H1 (cell line): ENCODE data around the gene MAPK11. TPM values are rescaled to one million over a fixed set of nuclear protein-coding genes. Genes with fewer than 3 reads are reported as not detected.

Experiments
- CTCF ChIA-PET: fragments of 300-600 bp; sonication (Branson Sonifier 250); formaldehyde crosslinking; loops from one replicate; lab custom pipeline; 2021; ENCODE audit not compliant: partially characterized antibody; lab: Charles Lee
- POLR2A ChIA-PET: fragments of 300-600 bp; sonication (Branson Sonifier 250); formaldehyde crosslinking; loops from one replicate; lab custom pipeline; 2021; ENCODE audit warnings: inconsistent platforms; ENCODE audit not compliant: partially characterized antibody; lab: Charles Lee
- DNase-seq, 2 experiments: peaks; one replicate each; pipeline versions ENCODE4 v3.0.0 to v3.0.0-alpha.2; 2010 to 2022; ENCODE audit warnings: low spot score in 2 of 2, low read depth in 1 of 2, mixed read lengths in 1 of 2
- FAIRE-seq: peaks from 2 replicates; lab custom pipeline; 2011; peaks lifted over from hg19 to GRCh38; lab: Jason Lieb, UNC
- H2AFZ ChIP-seq: 2 replicates; pipeline ENCODE4 v1.8.1; 2012; ENCODE audit warnings: low read length, inconsistent platforms
- H2AK5ac ChIP-seq: 2 replicates; pipeline ENCODE4 v1.6.1; 2013; ENCODE audit warnings: low read depth, low read length
- H2BK120ac ChIP-seq: replicated peaks from 2 replicates; pipeline ENCODE3; 2013; ENCODE audit warnings: low read depth, low read length, inconsistent platforms
- H2BK12ac ChIP-seq: 2 replicates; pipeline ENCODE4 v1.6.1; 2013; ENCODE audit warnings: low read depth, low read length
- H2BK15ac ChIP-seq: 2 replicates; pipeline ENCODE4 v1.6.1; 2013; ENCODE audit warnings: low read length
- H2BK20ac ChIP-seq: 2 replicates; pipeline ENCODE4 v1.6.1; 2013; ENCODE audit warnings: low read length
- H2BK5ac ChIP-seq: 2 replicates; pipeline ENCODE4 v1.6.1; 2013; ENCODE audit warnings: low read depth, low read length
- H3K14ac ChIP-seq: 2 replicates; pipeline ENCODE4 v1.6.1; 2013; ENCODE audit warnings: inconsistent platforms; ENCODE audit not compliant: insufficient read length
- H3K18ac ChIP-seq: 2 replicates; pipeline ENCODE4 v1.6.1; 2013; ENCODE audit warnings: low read length; ENCODE audit errors: extremely low read depth
- H3K23ac ChIP-seq: 2 replicates; pipeline ENCODE4 v1.6.1; 2013; ENCODE audit warnings: inconsistent platforms; ENCODE audit not compliant: insufficient read length
- H3K23me2 ChIP-seq: 2 replicates; pipeline ENCODE4 v1.6.1; 2013; ENCODE audit warnings: low read depth, low read length
- H3K27ac ChIP-seq: 2 replicates; pipeline ENCODE4 v1.6.1; 2011; ENCODE audit warnings: low read depth, low read length, inconsistent platforms
- H3K27me3 ChIP-seq, 4 experiments: replicated peaks in 1 of 4; 1 replicate in 1 of 4; 2 replicates in 3 of 4; pipeline versions ENCODE4 v1.6.1 to v1.8.1; 2011 to 2013; ENCODE audit warnings: low read length in 3 of 4, mild to moderate bottlenecking in 3 of 4, inconsistent platforms in 2 of 4, mixed read lengths in 2 of 4, moderate library complexity in 1 of 4; ENCODE audit not compliant: control insufficient read depth in 3 of 4, insufficient read depth in 3 of 4; ENCODE audit errors: extremely low read depth in 1 of 4
- H3K36me3 ChIP-seq, 4 experiments: 2 replicates each; pipeline versions ENCODE4 v1.6.1 to v1.8.1; 2011 to 2013; ENCODE audit warnings: mild to moderate bottlenecking in 4 of 4, low read length in 3 of 4, moderate library complexity in 2 of 4, control low read depth in 1 of 4, inconsistent platforms in 1 of 4; ENCODE audit not compliant: insufficient read depth in 4 of 4, control insufficient read depth in 2 of 4
- H3K4ac ChIP-seq: replicated peaks from 2 replicates; pipeline ENCODE3; 2013; ENCODE audit warnings: low read length, low read depth, mixed read lengths, inconsistent platforms; ENCODE audit not compliant: insufficient read length
- H3K4me1 ChIP-seq, 4 experiments: replicated peaks in 1 of 4; 1 replicate in 1 of 4; 2 replicates in 3 of 4; pipeline versions ENCODE4 v1.6.1 to v1.8.1; 2011 to 2013; ENCODE audit warnings: low read length in 3 of 4, inconsistent platforms in 2 of 4, mixed read lengths in 1 of 4; ENCODE audit not compliant: insufficient read depth in 4 of 4, control insufficient read depth in 3 of 4
- H3K4me2 ChIP-seq, 2 experiments: 2 replicates each; pipeline versions ENCODE4 v1.6.1 to v1.8.1; 2011 to 2013; ENCODE audit warnings: low read depth in 2 of 2, low read length in 2 of 2, control low read depth in 1 of 2, inconsistent platforms in 1 of 2, mild to moderate bottlenecking in 1 of 2; ENCODE audit not compliant: insufficient read depth in 1 of 2
- H3K4me3 ChIP-seq, 4 experiments: fragments of 200-600, 300-600 bp in 1 of 4; sonication (generic), shearing (Covaris generic), sonication (Bioruptor Twin) in 1 of 4; 2 replicates each; pipeline versions ENCODE4 v1.5.1 to v1.8.1; 2011 to 2016; ENCODE audit warnings: low read length in 4 of 4, low read depth in 3 of 4, control low read depth in 2 of 4, inconsistent platforms in 2 of 4, mild to moderate bottlenecking in 2 of 4, mixed read lengths in 1 of 4, moderate library complexity in 1 of 4; ENCODE audit not compliant: insufficient read depth in 2 of 4; ENCODE audit errors: extremely low read depth in 1 of 4
- H3K56ac ChIP-seq: replicated peaks from 2 replicates; pipeline ENCODE3; 2013; ENCODE audit warnings: low read depth, mild to moderate bottlenecking, mixed read lengths, low read length, inconsistent platforms; ENCODE audit not compliant: insufficient read length
- H3K79me1 ChIP-seq: 2 replicates; pipeline ENCODE4 v1.6.1; 2013; ENCODE audit warnings: low read depth, low read length, control low read depth
- H3K79me2 ChIP-seq, 2 experiments: 2 replicates each; pipeline versions ENCODE4 v1.6.1 to v1.8.1; 2012 to 2013; ENCODE audit warnings: low read length in 2 of 2, mild to moderate bottlenecking in 2 of 2, inconsistent platforms in 1 of 2; ENCODE audit not compliant: insufficient read depth in 2 of 2, control insufficient read depth in 1 of 2
- H3K9ac ChIP-seq, 4 experiments: replicated peaks in 1 of 4; 1 replicate in 1 of 4; 2 replicates in 3 of 4; pipeline versions ENCODE4 v1.6.1 to v1.8.1; 2011 to 2013; ENCODE audit warnings: low read depth in 3 of 4, low read length in 3 of 4, control low read depth in 2 of 4, mild to moderate bottlenecking in 2 of 4, moderate library complexity in 2 of 4, inconsistent platforms in 1 of 4; ENCODE audit errors: extremely low read depth in 1 of 4
- H3K9me3 ChIP-seq, 2 experiments: 2 replicates each; pipeline versions ENCODE4 v1.6.1 to v1.8.1; 2012 to 2013; ENCODE audit warnings: mild to moderate bottlenecking in 2 of 2, moderate library complexity in 2 of 2, control low read depth in 1 of 2, inconsistent platforms in 1 of 2, low read depth in 1 of 2, low read length in 1 of 2, mixed read lengths in 1 of 2; ENCODE audit not compliant: insufficient read depth in 2 of 2
- H4K20me1 ChIP-seq, 2 experiments: replicated peaks in 1 of 2; 2 replicates each; pipeline versions ENCODE3 to v1.8.1; 2011 to 2013; ENCODE audit warnings: inconsistent platforms in 2 of 2, low read length in 2 of 2, mild to moderate bottlenecking in 1 of 2; ENCODE audit not compliant: insufficient read depth in 2 of 2, control insufficient read depth in 1 of 2
- H4K5ac ChIP-seq: 2 replicates; pipeline ENCODE4 v1.6.1; 2013; ENCODE audit warnings: low read length, low read depth, mixed read lengths, inconsistent platforms; ENCODE audit not compliant: insufficient read length
- H4K8ac ChIP-seq: 2 replicates; pipeline ENCODE4 v1.8.0; 2013; ENCODE audit warnings: mild to moderate bottlenecking, moderate library complexity, low read length, inconsistent platforms; ENCODE audit not compliant: insufficient read depth; ENCODE audit errors: extremely low read depth
- H4K91ac ChIP-seq: replicated peaks from 2 replicates; pipeline ENCODE3; 2013; ENCODE audit warnings: low read length, mixed read lengths, inconsistent platforms; ENCODE audit not compliant: insufficient read length
- ASH2L ChIP-seq: fragments of 200-600, 300-600 bp; sonication (generic); IDR thresholded peaks from one replicate; pipeline ENCODE4 v1.7.1; 2017; ENCODE audit warnings: low read length
- CBX8 ChIP-seq: fragments of 300-800, 300-1000 bp; sonication (generic); IDR thresholded peaks from 2 replicates; pipeline ENCODE4 v1.7.1; 2016; ENCODE audit warnings: low read depth, low read length, borderline replicate concordance
- CTBP2 ChIP-seq: IDR thresholded peaks from 2 replicates; pipeline ENCODE4 v1.7.0; 2011; ENCODE audit warnings: borderline replicate concordance, mild to moderate bottlenecking, moderate library complexity, mixed read lengths, low read length; ENCODE audit not compliant: insufficient read depth, insufficient read length
- KDM1A ChIP-seq: fragments of 200-600, 300-600 bp; sonication (generic); IDR thresholded peaks from 2 replicates; pipeline ENCODE4 v1.7.1; 2016; ENCODE audit warnings: mild to moderate bottlenecking, low read length, borderline replicate concordance
- NANOG ChIP-seq: IDR thresholded peaks from 2 replicates; pipeline ENCODE4 v1.6.1; 2011; ENCODE audit warnings: low read length, low read depth, mild to moderate bottlenecking, inconsistent platforms; ENCODE audit not compliant: insufficient read depth, poor library complexity, severe bottlenecking
- RFX5 ChIP-seq: IDR thresholded peaks from 2 replicates; pipeline ENCODE4 v1.6.1; 2011; ENCODE audit warnings: low read depth, low read length, improper control_type of control experiment, borderline replicate concordance
- SP4 ChIP-seq: IDR thresholded peaks from 2 replicates; pipeline ENCODE4 v1.6.1; 2012; ENCODE audit warnings: low read length, inconsistent platforms
- TAF7 ChIP-seq: optimal IDR thresholded peaks from 2 replicates; pipeline ENCODE3; 2011; ENCODE audit warnings: low read depth, mild to moderate bottlenecking, inconsistent platforms, low read length, moderate library complexity, borderline replicate concordance
- TCF12 ChIP-seq: IDR thresholded peaks from 2 replicates; pipeline ENCODE4 v1.6.1; 2011; ENCODE audit warnings: low read depth, mild to moderate bottlenecking, low read length
- WGBS, 2 experiments: shearing (Covaris generic) in 1 of 2; methylation state at CpG; one replicate each; pipeline versions ENCODE4 v1.1.6 to v1.1.7; 2013 to 2015; ENCODE audit warnings: low lambda C conversion rate in 2 of 2, mixed read lengths in 2 of 2, inconsistent platforms in 1 of 2, low coverage in 1 of 2, missing lambda C conversion rate in 1 of 2; ENCODE audit not compliant: insufficient replicate concordance in 2 of 2, insufficient coverage in 1 of 2, insufficient read length in 1 of 2; ENCODE audit errors: extremely low coverage in 1 of 2, missing lambda C conversion rate in 1 of 2; 5-methylcytosine and 5-hydroxymethylcytosine counted together
- polyA plus RNA-seq, 7 experiments: library from polyadenylated mRNA; depleted of rRNA in 3 of 7; stranded (reverse) in 5 of 7; unstranded in 2 of 7; fragments of >200 nt in 5 of 7; fragments of 200-250 nt in 2 of 7; gene quantifications; 1 replicate in 5 of 7; 2 replicates in 1 of 7; 4 replicates in 1 of 7; pipeline versions ENCODE4 v1.2.1 to v1.2.3, GENCODE V29; 2011 to 2013; ENCODE audit warnings: missing spikeins in 2 of 7, mixed read lengths in 2 of 7
- total RNA-seq: library from RNA; stranded (reverse); fragmentation: NEBNext Ultra II Directional; extraction: Animal tissue kit (Norgen Biotek cat#: 25700); gene quantifications from 2 replicates; pipeline ENCODE4 v1.2.1, GENCODE V29; 2021
- TF ChIP-seq, protein P1 (sequence below): IDR thresholded peaks from 2 replicates; pipeline ENCODE4 v1.6.1; 2011; ENCODE audit warnings: low read length, improper control_type of control experiment

The MAPK11 gene
- total and polyA plus RNA-seq, 2 of the 8 experiments (the other 6 are each of a cell fraction or from before 2014, with no cell fraction given) = 0.70 to 1.5 TPM

DNA sequence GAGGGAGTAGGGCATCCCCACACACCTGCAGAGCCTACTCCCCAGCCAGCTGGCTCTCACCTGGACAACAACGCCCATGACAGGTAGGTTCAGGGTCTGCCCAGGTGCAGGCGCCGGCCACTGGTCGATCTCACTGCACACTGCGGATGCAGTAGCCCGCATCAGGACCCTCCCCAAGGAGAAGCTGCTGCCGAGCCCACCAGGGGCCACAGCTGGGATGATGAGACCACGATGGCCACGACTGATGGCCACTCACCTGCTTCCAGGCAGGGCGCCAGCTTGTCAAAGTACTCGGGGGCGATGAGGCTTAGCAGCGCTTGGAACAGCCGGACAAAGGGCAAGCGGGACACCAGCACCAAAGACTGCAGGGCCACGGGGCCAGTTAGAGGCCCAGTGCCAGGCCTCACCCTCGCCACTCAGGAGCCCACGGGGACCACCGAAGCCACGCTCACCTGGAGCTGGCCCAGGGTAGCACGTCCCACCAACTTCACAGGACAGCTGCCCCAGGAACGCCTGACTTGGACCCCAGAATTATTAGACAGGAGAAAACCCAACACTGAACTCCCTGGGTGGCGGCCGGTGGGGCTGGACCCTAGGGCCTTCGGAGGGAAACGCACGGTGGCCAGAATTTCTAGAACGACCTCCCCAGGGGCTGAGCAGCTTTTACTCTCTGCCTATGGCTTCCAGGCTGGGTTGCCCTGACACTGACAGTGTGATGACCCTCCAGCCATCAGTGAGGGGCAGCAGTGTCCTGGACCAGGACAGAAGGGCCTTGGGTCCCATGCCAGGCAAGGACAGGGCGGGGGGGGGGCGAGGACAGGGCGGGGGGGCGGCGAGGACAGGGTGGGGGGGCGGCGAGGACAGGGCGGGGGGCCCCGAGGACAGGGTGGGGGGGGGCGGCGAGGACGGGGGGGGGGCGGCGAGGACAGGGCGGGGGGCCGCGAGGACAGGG, 46.2 kb upstream of the MAPK11 start:
- ChIA-PET POLR2A (interaction anchor here (1.2 to 2.3 kb wide), 2 partner anchors 12 to 23 kb away, joined by 3 to 6 read pairs; no protein-coding TSS in a partner anchor), CTCF (interaction anchor here (0.8 to 2.5 kb wide), 11 partner anchors 11 to 140 kb away, joined by 3 to 8 read pairs (median 3); no protein-coding TSS in a partner anchor)
- peak in 1 of 2 experiments; percentile 45 for DNase-seq
- H2BK20ac ChIP-seq = no peak overlapping the region
- H3K36me3 ChIP-seq = no peaks in the 10 kb centered on the region
- H4K8ac ChIP-seq = no peak overlapping the region
- H2BK12ac ChIP-seq = no peak overlapping the region
- 88% methylated on average over 28 of the region's 45 CpGs; no CpG with 5 or more reads in 1 of the 2 experiments for WGBS, 2 experiments
- H2BK15ac ChIP-seq = no peak overlapping the region
- no peak overlapping the region for H3K4ac ChIP-seq
- no peak overlapping the region for H4K91ac ChIP-seq
- no peak overlapping the region for H2BK5ac ChIP-seq
- no peaks in the 10 kb centered on the region for H3K79me2 ChIP-seq
- FAIRE-seq = no peak
- H3K4me3 ChIP-seq = no peak overlapping the region
- H3K9ac ChIP-seq = no peak overlapping the region
- H3K23me2 ChIP-seq = no peaks in the 10 kb centered on the region; the same call in 1 of the 2 replicates
- no peak overlapping the region for H2AK5ac ChIP-seq
- H3K4me1 ChIP-seq = peaks cover 0 to 10% (median 4%) of the 10 kb centered on the region in 4 experiments; a peak in 3 of 7 replicates
- no peak overlapping the region for H3K56ac ChIP-seq
- H3K18ac ChIP-seq = no peak overlapping the region
- no peak overlapping the region for H2BK120ac ChIP-seq
- no peak overlapping the region for H3K14ac ChIP-seq
- no peak overlapping the region for H3K23ac ChIP-seq
- H4K5ac ChIP-seq = no peak overlapping the region
- no peaks in the 10 kb centered on the region for H3K79me1 ChIP-seq
- no peak overlapping the region for H2AFZ ChIP-seq
- H4K20me1 ChIP-seq = no peaks in the 10 kb centered on the region
- no peaks in the 10 kb centered on the region for H3K9me3 ChIP-seq
- no peak overlapping the region for H3K4me2 ChIP-seq
- no peaks in the 10 kb centered on the region; a peak in 1 of 7 replicates for H3K27me3 ChIP-seq
- H3K27ac ChIP-seq = no peak overlapping the region
- TF ChIP-seq TCF12 (no peak), CBX8 (no peak), SP4 (no peak), RFX5 (no peak), TAF7 (no peak), CTBP2 (no peak), NANOG (no peak), ASH2L (no peak), KDM1A (no peak)
- TF ChIP-seq, protein P1, sequence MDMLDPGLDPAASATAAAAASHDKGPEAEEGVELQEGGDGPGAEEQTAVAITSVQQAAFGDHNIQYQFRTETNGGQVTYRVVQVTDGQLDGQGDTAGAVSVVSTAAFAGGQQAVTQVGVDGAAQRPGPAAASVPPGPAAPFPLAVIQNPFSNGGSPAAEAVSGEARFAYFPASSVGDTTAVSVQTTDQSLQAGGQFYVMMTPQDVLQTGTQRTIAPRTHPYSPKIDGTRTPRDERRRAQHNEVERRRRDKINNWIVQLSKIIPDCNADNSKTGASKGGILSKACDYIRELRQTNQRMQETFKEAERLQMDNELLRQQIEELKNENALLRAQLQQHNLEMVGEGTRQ = no peak
